HG03159 (cell line): ENCODE measurements around the gene SCYL3.
"Not testable (repeated sequence)": the region's sequence is repeated elsewhere in the genome, so short reads cannot be mapped to it uniquely, and the experiment has no call there.

ENCODE experiments used
- ATAC-seq: cut with Tn5 transposase; IDR thresholded peaks from one replicate; pipeline ENCODE4 v1.9.1; 2021; ENCODE audit warnings: mild to moderate bottlenecking, moderate library complexity; ENCODE audit not compliant: unreplicated experiment

SCYL3 gene

DNA sequence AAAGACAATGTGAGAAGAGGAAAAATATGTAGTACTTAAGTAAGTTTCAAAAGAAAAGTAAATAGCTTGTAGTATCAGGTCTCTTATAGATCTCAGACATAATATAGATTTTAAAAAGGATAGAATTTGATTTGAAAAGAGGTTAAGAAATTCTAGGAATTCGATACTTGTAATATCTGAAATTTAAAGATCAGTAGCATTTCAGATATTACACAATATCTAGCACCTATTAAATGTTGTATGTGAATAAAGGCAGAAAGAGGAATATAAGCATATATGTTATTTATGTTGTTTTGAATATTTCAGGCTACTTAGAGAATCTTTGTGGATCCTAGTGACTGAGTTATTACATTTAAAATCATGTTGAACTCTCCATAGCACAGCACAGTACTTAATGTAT is 64.0 kb downstream of the SCYL3 start:
- no peak for ATAC-seq

DNA sequence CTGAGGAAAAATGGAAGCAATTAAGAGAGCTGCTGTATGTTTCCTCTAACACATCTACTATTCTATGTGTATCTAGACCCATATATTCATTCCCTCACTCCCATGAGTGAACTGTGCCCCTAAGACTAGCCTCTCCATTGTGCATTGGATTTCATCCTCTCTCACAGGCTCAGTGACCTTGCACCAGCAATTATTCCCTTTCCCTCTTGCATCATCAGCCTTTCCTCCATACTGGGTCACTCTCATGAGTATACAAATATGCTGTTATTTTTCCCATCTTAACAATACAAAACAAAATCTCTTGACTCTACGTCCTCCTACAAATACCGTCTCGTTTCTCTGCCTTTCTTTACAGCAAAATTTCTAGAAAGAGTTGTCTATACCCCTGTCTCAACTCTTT is 69.5 kb downstream of the SCYL3 start:
- no peak for ATAC-seq

DNA sequence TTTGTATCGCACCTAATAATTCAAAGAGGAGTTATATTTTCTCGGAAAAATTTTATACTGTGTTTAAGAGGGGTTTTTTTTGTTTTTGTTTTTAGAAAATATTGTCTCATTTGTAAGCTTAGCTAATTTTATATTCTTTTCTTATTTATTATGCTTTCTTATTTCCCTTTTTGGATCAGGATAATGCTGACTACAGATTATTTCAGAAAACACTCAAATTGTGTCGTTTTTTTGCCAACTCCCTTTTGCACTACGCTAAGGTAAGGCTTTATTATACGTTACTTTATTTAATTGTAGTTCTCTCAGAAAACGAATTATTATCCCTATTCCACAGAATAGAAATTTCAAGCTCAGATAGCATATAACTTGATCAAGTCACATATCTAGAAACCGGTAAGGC is 72.2 kb downstream of the SCYL3 start:
- ATAC-seq, result no peak

DNA sequence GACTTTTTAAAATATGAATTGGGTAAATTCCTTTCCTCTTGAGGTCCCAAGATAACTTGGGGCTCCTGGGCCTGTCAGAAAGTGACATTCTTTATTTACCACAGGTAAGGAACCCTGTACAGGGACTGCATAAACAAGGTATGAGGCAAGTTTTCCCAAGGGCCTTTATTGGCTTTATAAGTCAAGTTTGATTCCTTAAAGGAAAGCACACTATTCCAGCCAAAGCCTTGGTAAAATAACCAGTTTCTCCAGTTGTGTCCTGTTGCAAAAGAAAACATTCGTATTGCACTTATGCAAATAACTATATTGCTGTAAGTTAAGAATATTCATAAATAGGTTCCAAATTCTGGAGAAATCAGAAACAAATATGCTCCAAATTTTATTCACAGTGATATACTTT is 77.1 kb downstream of the SCYL3 start:
- no peak for ATAC-seq

DNA sequence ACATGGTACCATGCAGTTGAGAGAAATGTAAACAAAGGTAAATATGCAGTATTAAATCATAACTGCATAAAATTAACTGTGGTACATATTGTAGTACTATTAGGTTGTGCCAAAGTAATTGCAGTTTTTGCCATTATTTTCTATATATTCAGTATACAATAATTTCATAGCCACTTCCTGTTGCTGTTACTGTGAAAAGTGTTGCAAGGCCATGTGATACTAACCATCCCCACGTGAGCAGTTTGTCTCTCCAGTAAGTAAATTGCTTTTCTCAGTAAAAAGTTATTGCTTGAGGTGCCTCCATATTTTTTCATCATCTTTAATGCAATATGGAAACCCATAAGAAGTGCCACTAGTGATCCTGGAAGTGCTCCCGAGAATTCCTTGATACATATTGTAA is 79.4 kb downstream of the SCYL3 start:
- ATAC-seq, result no peak

DNA sequence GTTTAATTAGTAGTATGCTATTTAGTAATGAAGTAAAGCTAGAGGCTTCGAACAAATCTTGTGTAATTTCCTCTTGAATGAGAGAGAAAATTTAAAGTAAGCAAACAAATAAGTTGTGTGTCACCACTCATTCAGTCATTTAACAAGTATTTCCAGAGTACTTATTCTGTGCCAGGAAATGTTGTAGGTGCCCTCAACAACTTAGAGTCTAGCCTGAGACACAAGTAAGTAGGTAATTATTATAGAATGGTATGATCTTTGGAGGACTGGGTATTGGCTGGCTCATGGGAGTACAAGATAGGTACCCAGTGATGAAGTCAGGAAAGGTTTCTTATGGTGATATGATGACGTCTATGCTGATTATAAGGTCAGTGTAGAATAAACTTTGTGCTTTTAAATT is 81.6 kb downstream of the SCYL3 start:
- no peak for ATAC-seq

DNA sequence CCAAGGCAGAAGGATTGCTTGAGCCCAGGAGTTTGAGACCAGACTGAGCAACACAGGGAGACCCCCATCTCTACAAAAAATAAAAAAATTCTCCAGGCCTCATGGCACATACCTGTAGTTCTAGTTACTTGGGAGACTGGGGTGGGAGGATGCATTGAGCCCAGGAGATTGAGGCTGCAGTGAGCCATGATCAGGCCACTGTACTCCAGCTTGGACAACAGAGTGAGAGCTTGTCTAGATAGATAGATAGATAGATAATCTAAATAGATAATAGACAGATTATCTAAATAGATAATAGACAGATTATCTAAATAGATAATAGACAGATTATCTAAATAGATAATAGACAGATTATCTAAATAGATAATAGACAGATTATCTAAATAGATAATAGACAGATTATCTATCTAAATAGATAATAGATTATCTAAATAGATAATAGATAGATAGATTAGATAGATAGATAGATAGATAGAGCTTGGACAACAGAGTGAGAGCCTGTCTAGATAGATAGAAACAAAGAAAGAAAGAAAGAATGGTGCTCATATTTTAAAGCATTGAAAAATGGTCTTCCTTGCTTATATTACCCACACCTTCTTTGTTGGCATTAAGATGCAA is 82.2 kb downstream of the SCYL3 start:
- not testable (repeated sequence) for ATAC-seq

DNA sequence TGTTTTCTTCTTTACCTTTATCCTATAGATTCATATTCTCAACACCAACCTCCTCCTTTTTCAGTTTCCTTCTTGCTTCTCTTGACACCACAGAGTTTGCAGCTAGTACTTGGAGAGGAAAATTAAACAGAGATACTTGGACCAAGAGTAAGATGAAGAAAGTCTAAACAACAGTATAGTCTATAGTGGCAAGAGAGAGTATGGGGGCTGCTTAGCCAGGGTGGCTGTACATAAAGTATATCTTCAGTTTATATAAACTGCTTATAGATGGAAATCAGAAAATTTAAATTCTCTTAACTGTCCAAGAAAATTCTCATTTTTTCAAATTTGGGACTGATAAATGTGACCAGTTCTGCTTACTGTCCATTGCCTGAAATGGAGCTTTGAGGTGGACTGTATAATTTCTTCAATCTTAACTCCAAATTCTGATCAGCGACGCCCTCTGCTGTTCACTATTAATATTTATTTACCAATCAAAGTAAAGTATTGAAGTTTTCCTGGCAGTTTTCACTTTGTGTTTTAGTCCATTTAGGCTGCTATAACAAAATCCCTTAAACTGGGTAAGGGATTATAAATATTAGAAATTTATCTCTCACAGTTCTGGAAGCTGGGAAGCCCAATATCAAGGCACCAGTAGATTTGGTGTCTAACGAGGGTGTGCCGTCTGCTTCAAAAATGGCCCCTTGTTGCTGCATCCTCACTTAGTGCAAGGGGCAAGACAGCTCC is 84.2 kb downstream of the SCYL3 start:
- ATAC-seq, result no peak

DNA sequence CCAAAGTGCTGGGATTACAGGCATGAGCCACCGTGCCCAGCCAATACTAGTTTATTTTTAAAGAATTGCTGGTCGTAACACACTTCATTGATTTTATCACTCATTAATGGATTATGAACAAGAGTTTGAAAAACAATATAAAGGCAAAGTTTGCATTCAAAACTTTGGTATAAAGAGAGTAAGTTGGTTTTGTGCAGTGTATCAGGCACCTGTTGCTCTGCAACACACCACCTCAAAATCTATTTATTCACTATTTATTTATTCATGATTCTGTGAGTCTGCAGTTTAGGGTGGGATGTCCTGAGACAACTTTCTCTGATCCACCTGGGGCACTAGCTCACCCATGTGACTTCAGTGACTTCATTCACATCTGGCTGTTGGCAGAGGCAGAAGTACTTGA is 88.8 kb downstream of the SCYL3 start:
- no peak for ATAC-seq

DNA sequence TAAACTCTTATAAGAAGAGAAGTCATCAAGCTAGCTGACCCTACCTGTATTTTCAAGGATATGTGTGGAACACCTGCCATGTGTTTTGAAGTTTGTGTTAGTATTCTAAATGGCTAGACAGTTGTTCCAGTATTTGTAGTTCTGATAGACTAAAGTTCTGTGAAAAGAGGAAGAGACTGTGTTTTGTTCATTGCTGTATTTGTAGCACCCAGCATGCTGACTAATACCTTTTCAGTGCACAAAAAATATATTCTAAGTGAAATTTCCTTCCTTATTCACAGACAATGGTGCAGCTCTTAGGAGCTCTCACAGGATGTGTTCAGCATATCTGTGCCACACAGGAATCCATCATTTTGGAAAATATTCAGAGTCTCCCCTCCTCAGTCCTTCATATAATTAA is 90.8 kb downstream of the SCYL3 start:
- no peak for ATAC-seq
